Erythroblast (primary cell): Measurements from ENCODE around the gene RAB11FIP3.

Experiments used
- GATA1 ChIP-seq: IDR thresholded peaks from 2 replicates; pipeline ENCODE4 v1.6.1; 2011; ENCODE audit warnings: low read depth, mild to moderate bottlenecking, control low read depth, low read length, moderate library complexity
- POLR2A ChIP-seq: IDR thresholded peaks from 2 replicates; pipeline ENCODE4 v1.6.1; 2011; ENCODE audit warnings: mild to moderate bottlenecking, low read length

DNA sequence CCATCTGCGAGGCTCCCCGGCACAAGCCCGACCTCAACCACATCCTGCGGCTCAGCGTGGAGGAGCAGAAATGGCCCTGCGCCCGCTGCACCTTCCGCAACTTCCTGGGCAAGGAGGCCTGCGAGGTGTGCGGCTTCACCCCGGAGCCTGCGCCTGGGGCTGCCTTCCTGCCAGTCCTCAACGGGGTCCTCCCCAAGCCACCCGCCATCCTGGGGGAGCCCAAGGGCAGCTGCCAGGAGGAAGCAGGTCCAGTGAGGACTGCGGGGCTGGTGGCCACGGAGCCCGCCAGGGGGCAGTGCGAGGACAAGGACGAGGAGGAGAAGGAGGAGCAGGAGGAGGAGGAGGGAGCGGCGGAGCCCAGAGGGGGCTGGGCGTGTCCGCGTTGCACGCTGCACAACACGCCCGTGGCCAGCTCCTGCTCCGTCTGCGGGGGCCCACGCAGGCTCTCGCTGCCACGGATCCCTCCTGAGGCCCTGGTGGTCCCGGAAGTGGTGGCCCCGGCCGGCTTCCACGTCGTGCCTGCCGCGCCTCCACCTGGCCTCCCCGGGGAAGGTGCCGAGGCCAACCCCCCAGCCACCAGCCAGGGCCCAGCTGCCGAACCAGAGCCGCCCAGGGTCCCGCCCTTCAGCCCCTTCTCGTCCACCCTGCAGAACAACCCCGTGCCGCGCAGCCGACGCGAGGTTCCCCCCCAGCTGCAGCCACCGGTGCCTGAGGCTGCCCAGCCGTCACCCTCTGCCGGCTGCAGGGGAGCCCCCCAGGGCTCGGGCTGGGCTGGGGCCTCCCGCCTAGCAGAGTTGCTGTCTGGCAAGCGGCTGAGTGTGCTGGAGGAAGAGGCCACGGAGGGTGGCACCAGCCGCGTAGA, 121.7 kb downstream of the RAB11FIP3 start:
- no peak for TF ChIP-seq POLR2A
- no peak for TF ChIP-seq GATA1
